ENCODE data around the gene NLGN3.
A peak's percentile ranks its signal among the peaks of the same experiment; 100 is the strongest.

The NLGN3 gene

GRCh38 chrX:71144651-71145050 is at the start of gene NLGN3:
Gene NLGN3, plus strand, starts transcription at chrX:71144841. Its CDS starts 2,909 bp downstream, at chrX:71147750.
- DNase-seq (ENCODE audit: low read depth in 2 of 2): no peak

GRCh38 chrX:71095033-71095432 is 49.6 kb upstream of the NLGN3 start:
- DNase-seq (ENCODE audit: low read depth in 2 of 2): no peak

GRCh38 chrX:71095555-71095980 is 49.1 kb upstream of the NLGN3 start, which contains the start of gene FOXO4:
Gene FOXO4, plus strand, starts transcription at chrX:71095851. Its CDS starts 678 bp downstream, at chrX:71096529.
- DNase-seq (ENCODE audit: low read depth in 2 of 2): peak; percentile 81 to 85

GRCh38 chrX:71095981-71096759 is 48.5 kb upstream of the NLGN3 start:
- no peak for DNase-seq (ENCODE audit: low read depth in 2 of 2)

GRCh38 chrX:71096760-71097032 is 47.9 kb upstream of the NLGN3 start:
- DNase-seq (ENCODE audit: low read depth in 2 of 2): no peak

GRCh38 chrX:71098302-71098701 is 46.3 kb upstream of the NLGN3 start:
- DNase-seq (ENCODE audit: low read depth in 2 of 2): peak; percentile 67 to 69

- no peak for DNase-seq (ENCODE audit: low read depth in 2 of 2)
Measured at GRCh38 chrX:71098951-71099506, 45.6 kb upstream of the NLGN3 start.

- DNase-seq (ENCODE audit: low read depth in 2 of 2): no peak
Measured at GRCh38 chrX:71099736-71100135, 44.9 kb upstream of the NLGN3 start.

- DNase-seq (ENCODE audit: low read depth in 2 of 2): no peak
Measured at GRCh38 chrX:71100581-71101505, 43.8 kb upstream of the NLGN3 start.

GRCh38 chrX:71102292-71102691 is 42.3 kb upstream of the NLGN3 start:
- DNase-seq (ENCODE audit: low read depth in 2 of 2): no peak

- DNase-seq (ENCODE audit: low read depth in 2 of 2): peak in 1 of 2 donors; percentile 48
Measured at GRCh38 chrX:71103110-71103983, 41.3 kb upstream of the NLGN3 start.

- no peak for DNase-seq (ENCODE audit: low read depth in 2 of 2)
Measured at GRCh38 chrX:71105628-71106027, 39.0 kb upstream of the NLGN3 start.

GRCh38 chrX:71106427-71106826 is 38.2 kb upstream of the NLGN3 start, which contains the start of gene CXorf65:
Gene CXorf65, minus strand, starts transcription at chrX:71106740. Its CDS starts 184 bp downstream, at chrX:71106556.
- DNase-seq (ENCODE audit: low read depth in 2 of 2): no peak

GRCh38 chrX:71107245-71107644 is 37.4 kb upstream of the NLGN3 start:
- no peak for DNase-seq (ENCODE audit: low read depth in 2 of 2)

GRCh38 chrX:71107762-71108360 is 36.8 kb upstream of the NLGN3 start:
- DNase-seq (ENCODE audit: low read depth in 2 of 2): no peak

- DNase-seq (ENCODE audit: low read depth in 2 of 2): no peak
Measured at GRCh38 chrX:71109051-71109450, 35.6 kb upstream of the NLGN3 start.

GRCh38 chrX:71111141-71111843 is 33.3 kb upstream of the NLGN3 start, which contains the start of gene IL2RG:
Gene IL2RG, minus strand, starts transcription at chrX:71111577. Its CDS starts 38 bp downstream, at chrX:71111539.
- DNase-seq (ENCODE audit: low read depth in 2 of 2): peak; percentile 68 to 83

GRCh38 chrX:71111921-71112431 is 32.7 kb upstream of the NLGN3 start:
- DNase-seq (ENCODE audit: low read depth in 2 of 2): no peak

GRCh38 chrX:71117358-71117757 is 27.3 kb upstream of the NLGN3 start:
- DNase-seq (ENCODE audit: low read depth in 2 of 2): no peak

Measured in stimulated activated CD8-positive, alpha-beta memory T cell treated with anti-CD3 and anti-CD28 coated beads, Interleukin-7, amount 100 ng/mL, for 4 hours (primary cell).